GM23248 (cell line): Measurements from ENCODE around the gene ANKLE2. TPM values are rescaled to one million over a fixed set of nuclear protein-coding genes. Genes with fewer than 3 reads are reported as not detected.

Experiments
- DNase-seq: peaks from one replicate; pipeline ENCODE4 v3.0.0-alpha.2; 2015
- H2AFZ ChIP-seq: fragments of 200-600 bp; sonication (generic); 2 replicates; pipeline ENCODE4 v1.6.1; 2016; ENCODE audit warnings: antibody characterized with exemption
- H3F3A ChIP-seq: fragments of 200-600 bp; sonication (generic); 2 replicates; pipeline ENCODE4 v1.6.1; 2016; ENCODE audit warnings: mild to moderate bottlenecking, antibody characterized with exemption, mixed run types; ENCODE audit not compliant: insufficient read depth
- H3K27ac ChIP-seq: fragments of 200-600 bp; sonication (generic); 2 replicates; pipeline ENCODE4 v1.5.1; 2016; ENCODE audit warnings: mild to moderate bottlenecking
- H3K27me3 ChIP-seq: fragments of 200-600 bp; sonication (generic); replicated peaks from 2 replicates; pipeline ENCODE4 v1.6.1; 2016; ENCODE audit warnings: mild to moderate bottlenecking; ENCODE audit not compliant: insufficient read depth
- H3K36me3 ChIP-seq: fragments of 200-600 bp; sonication (generic); 2 replicates; pipeline ENCODE4 v1.6.1; 2016; ENCODE audit warnings: low read depth, mild to moderate bottlenecking
- H3K4me1 ChIP-seq: fragments of 200-600 bp; sonication (generic); 2 replicates; pipeline ENCODE4 v1.6.1; 2016; ENCODE audit warnings: mild to moderate bottlenecking; ENCODE audit not compliant: insufficient read depth
- H3K4me2 ChIP-seq: fragments of 200-600 bp; sonication (generic); one replicate; pipeline ENCODE4 v1.6.1; 2016; ENCODE audit warnings: mild to moderate bottlenecking; ENCODE audit not compliant: unreplicated experiment
- H3K4me3 ChIP-seq: fragments of 200-600 bp; sonication (generic); 2 replicates; pipeline ENCODE4 v1.5.1; 2016; ENCODE audit warnings: mild to moderate bottlenecking
- H3K79me2 ChIP-seq: fragments of 200-600 bp; sonication (generic); 2 replicates; pipeline ENCODE4 v1.6.1; 2016; ENCODE audit warnings: mild to moderate bottlenecking; ENCODE audit not compliant: insufficient read depth
- H3K9ac ChIP-seq: fragments of 200-600 bp; sonication (generic); 2 replicates; pipeline ENCODE4 v1.6.1; 2016; ENCODE audit warnings: mild to moderate bottlenecking
- H3K9me2 ChIP-seq: fragments of 200-600 bp; sonication (generic); 2 replicates; pipeline ENCODE4 v1.6.1; 2016; ENCODE audit warnings: mixed run types, mild to moderate bottlenecking, moderate library complexity; ENCODE audit not compliant: insufficient read depth
- H3K9me3 ChIP-seq: fragments of 200-600 bp; sonication (generic); one replicate; pipeline ENCODE4 v1.6.1; 2017; ENCODE audit warnings: low read depth
- H4K20me1 ChIP-seq: fragments of 200-600 bp; sonication (generic); 2 replicates; pipeline ENCODE4 v1.6.0; 2016; ENCODE audit not compliant: insufficient read depth
- EZH2 ChIP-seq: fragments of 200-600 bp; sonication (generic); IDR thresholded peaks from 2 replicates; pipeline ENCODE4 v1.6.1; 2018; ENCODE audit warnings: antibody characterized with exemption, mild to moderate bottlenecking; ENCODE audit not compliant: insufficient read depth, poor library complexity, severe bottlenecking
- EZH2phosphoT487 ChIP-seq: fragments of 200-600 bp; sonication (generic); IDR thresholded peaks from 2 replicates; pipeline ENCODE4 v1.6.1; 2018; ENCODE audit warnings: antibody characterized with exemption, moderate library complexity, mild to moderate bottlenecking, low read depth; ENCODE audit not compliant: insufficient read depth
- whole genome bisulfite sequencing, 2 experiments: methylation state at CpG; one replicate each; pipeline ENCODE4 v1.1.6; 2015 to 2017; ENCODE audit warnings: low lambda C conversion rate in 2 of 2, low coverage in 1 of 2; ENCODE audit errors: missing lambda C conversion rate in 2 of 2; 5-methylcytosine and 5-hydroxymethylcytosine counted together
- in situ Hi-C: fragments of 300-500 bp; cut with MboI; formaldehyde crosslinking; loops from 2 replicates; pipeline ENCODE4 v1.15.0; 2020
- polyA plus RNA-seq: library from polyadenylated mRNA; unstranded; fragments of >200 nt; fragmentation: Nextera tagmentation; extraction: Ambion mirVana; gene quantifications from 2 replicates; pipeline ENCODE4 v1.2.1, GENCODE V29; 2016
- total RNA-seq: library from RNA; depleted of rRNA; stranded (reverse); fragments of >200 nt; shearing (Covaris generic); gene quantifications from 2 replicates; pipeline ENCODE4 v1.2.3, GENCODE V29; 2014

ANKLE2 gene
- total and polyA plus RNA-seq, 2 experiments from 2014 or later = 49.4 to 69.6 TPM

GRCh38 chr12:132741620-132742019 lies 20.0 kb downstream of the ANKLE2 start:
- H3K9me3 ChIP-seq = no peaks in the 10 kb centered on the region
- H3K4me1 ChIP-seq = no peaks in the 10 kb centered on the region
- H3K9ac ChIP-seq = no peak overlapping the region
- peaks cover 78% of the 10 kb centered on the region for H3K36me3 ChIP-seq
- H4K20me1 ChIP-seq = peaks cover 15% of the 10 kb centered on the region
- WGBS, 2 experiments = 90% methylated on average over 8 of the region's 8 CpGs
- H3F3A ChIP-seq = 0 out of 2 replicates have a peak, but pooled peaks cover 12% of the 10 kb centered on the region
- in situ Hi-C loops = no loop called here
- no peaks in the 10 kb centered on the region for H3K27me3 ChIP-seq
- peaks cover 98% of the 10 kb centered on the region for H3K79me2 ChIP-seq
- no peak overlapping the region for H3K4me3 ChIP-seq
- H2AFZ ChIP-seq = no peak overlapping the region
- no peak for TF ChIP-seq EZH2
- TF ChIP-seq EZH2phosphoT487 = no peak
- no peak overlapping the region for H3K27ac ChIP-seq
- H3K4me2 ChIP-seq = no peak overlapping the region
- no peaks in the 10 kb centered on the region for H3K9me2 ChIP-seq
- DNase-seq = no peak

GRCh38 chr12:132740652-132741051 lies 21.0 kb downstream of the ANKLE2 start:
- DNase-seq = no peak
- Histone ChIP-seq H3F3A (0 out of 2 replicates have a peak, but pooled peaks cover 12% of the 10 kb centered on the region), H3K27me3 (no peaks in the 10 kb centered on the region), H3K4me1 (no peaks in the 10 kb centered on the region), H3K9me3 (no peaks in the 10 kb centered on the region), H4K20me1 (peaks cover 15% of the 10 kb centered on the region), H3K4me3 (no peak overlapping the region), H3K4me2 (no peak overlapping the region), H2AFZ (no peak overlapping the region), H3K79me2 (peaks cover 97% of the 10 kb centered on the region), H3K36me3 (peaks cover 77% of the 10 kb centered on the region), H3K27ac (no peak overlapping the region), H3K9me2 (no peaks in the 10 kb centered on the region), H3K9ac (no peak overlapping the region)
- in situ Hi-C loops = no loop called here
- TF ChIP-seq EZH2 = no peak
- no peak for TF ChIP-seq EZH2phosphoT487
- 72 to 74% methylated on average over 11 of the region's 11 CpGs for WGBS, 2 experiments

- 0 out of 2 replicates have a peak, but pooled peaks cover 16% of the 10 kb centered on the region for H3F3A ChIP-seq
- TF ChIP-seq EZH2phosphoT487 (no peak), EZH2 (no peak)
- no peaks in the 10 kb centered on the region for H3K4me1 ChIP-seq
- no peak overlapping the region for H3K4me3 ChIP-seq
- peaks cover 75% of the 10 kb centered on the region for H3K36me3 ChIP-seq
- peaks cover 15% of the 10 kb centered on the region for H4K20me1 ChIP-seq
- H3K79me2 ChIP-seq = peaks cover 97% of the 10 kb centered on the region
- no peaks in the 10 kb centered on the region for H3K9me2 ChIP-seq
- WGBS, 2 experiments = 90 to 93% methylated on average over 6 of the region's 6 CpGs
- no peak overlapping the region for H3K27ac ChIP-seq
- H3K27me3 ChIP-seq = no peaks in the 10 kb centered on the region
- H2AFZ ChIP-seq = no peak overlapping the region
- no peak for DNase-seq
- in situ Hi-C loops = no loop called here
- no peak overlapping the region for H3K9ac ChIP-seq
- no peaks in the 10 kb centered on the region for H3K9me3 ChIP-seq
- no peak overlapping the region for H3K4me2 ChIP-seq
Measured at GRCh38 chr12:132740313-132740646, 21.4 kb downstream of the ANKLE2 start.

DNA sequence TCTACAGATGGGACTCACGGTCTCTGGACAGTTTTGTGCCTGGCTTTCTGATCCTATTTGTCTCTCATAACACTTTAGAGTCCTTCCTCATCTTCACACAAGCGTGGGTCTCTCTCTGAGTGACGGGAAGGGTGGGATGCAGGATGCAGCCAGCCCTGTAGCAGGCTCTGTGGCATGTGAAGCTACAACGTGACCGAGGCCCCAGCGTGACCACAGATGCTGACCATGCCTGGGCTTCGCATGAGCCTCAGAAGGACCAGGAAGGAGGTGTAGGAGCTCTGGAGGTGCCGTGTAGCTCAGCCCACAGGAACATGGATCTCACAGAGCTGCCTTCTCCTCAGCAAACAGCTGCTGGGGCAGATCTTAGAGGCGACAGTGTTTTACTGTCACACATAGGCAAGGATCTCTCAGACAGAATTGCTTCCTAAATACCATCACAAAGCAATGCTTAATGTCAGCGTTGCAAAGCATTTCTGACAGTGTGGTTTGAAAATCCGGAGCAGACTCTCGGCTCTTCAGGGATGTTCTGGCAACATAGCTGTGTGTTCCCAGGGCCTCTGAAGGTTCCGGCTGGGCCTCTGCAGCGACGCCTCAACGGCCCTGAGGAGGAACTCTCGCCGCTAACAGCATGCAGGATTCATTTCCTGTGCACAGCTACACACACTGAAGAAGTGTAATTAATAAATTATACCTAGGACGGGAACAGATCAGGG lies 21.9 kb downstream of the ANKLE2 start:
- H3K79me2 ChIP-seq = peaks cover 97% of the 10 kb centered on the region
- WGBS, 2 experiments = 71 to 75% methylated on average over 19 of the region's 19 CpGs

More for the DNA sequence above, 21.9 kb downstream of the ANKLE2 start:
- H3K27me3 ChIP-seq = no peaks in the 10 kb centered on the region
- H3K36me3 ChIP-seq = peaks cover 77% of the 10 kb centered on the region
- H3K4me1 ChIP-seq = no peaks in the 10 kb centered on the region
- H3K27ac ChIP-seq = no peak overlapping the region
- H3F3A ChIP-seq = peaks cover 21% of the 10 kb centered on the region; the same call in 1 of the 2 replicates
- in situ Hi-C loops = no loop called here
- DNase-seq = no peak
- peaks cover 15% of the 10 kb centered on the region for H4K20me1 ChIP-seq
- TF ChIP-seq EZH2 (no peak), EZH2phosphoT487 (no peak)
- no peaks in the 10 kb centered on the region for H3K9me2 ChIP-seq
- no peak overlapping the region for H2AFZ ChIP-seq
- no peak overlapping the region for H3K4me2 ChIP-seq
- H3K9me3 ChIP-seq = no peaks in the 10 kb centered on the region
- no peak overlapping the region for H3K9ac ChIP-seq
- no peak overlapping the region for H3K4me3 ChIP-seq
